ENCODE data around the gene ENO2. TPM values are rescaled to one million over a fixed set of nuclear protein-coding genes. Genes with fewer than 3 reads are reported as not detected.

ENO2 gene
- total and polyA plus RNA-seq, 8 donors, result 9.3 to 50.0 (median 15.5) TPM

DNA sequence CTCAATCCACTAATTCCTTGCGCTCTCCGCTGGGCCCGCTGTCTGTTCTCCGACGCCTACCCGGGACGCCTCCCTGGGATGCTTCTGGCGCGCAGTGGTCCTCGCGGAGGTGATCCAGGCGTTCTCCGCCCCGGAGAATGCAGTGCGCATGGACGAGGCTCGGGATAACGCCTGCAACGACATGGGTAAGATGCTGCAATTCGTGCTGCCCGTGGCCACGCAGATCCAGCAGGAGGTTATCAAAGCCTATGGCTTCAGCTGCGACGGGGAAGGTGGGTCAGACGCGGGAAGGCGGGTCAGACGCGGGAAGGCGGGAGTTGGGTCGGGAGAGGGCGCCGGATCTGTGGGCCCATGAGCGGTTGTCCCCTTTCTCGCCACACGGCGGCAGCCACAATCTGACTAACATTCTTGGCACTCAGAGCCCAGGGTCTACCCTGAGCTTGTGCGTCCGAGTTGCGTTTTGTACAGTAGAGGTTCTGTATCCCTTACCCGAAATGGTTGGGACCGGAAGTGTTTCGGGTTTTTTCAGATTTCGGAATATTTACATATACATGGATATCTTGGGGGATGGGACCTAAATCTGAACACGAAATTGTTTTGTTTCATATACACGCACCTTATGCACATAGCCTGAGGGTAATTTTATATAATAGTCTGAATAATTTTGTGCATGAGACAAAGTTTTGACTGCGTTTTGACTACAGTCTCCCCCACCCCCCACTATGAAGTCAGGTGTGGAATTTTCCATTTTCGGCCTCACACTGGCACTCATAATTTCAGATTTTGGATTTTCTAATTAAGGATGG, 30.2 kb downstream of the ENO2 start:
- H3K4me3 ChIP-seq, result peak overlapping the region; percentile 45 to 56
- peak; percentile 74 for ATAC-seq

DNA sequence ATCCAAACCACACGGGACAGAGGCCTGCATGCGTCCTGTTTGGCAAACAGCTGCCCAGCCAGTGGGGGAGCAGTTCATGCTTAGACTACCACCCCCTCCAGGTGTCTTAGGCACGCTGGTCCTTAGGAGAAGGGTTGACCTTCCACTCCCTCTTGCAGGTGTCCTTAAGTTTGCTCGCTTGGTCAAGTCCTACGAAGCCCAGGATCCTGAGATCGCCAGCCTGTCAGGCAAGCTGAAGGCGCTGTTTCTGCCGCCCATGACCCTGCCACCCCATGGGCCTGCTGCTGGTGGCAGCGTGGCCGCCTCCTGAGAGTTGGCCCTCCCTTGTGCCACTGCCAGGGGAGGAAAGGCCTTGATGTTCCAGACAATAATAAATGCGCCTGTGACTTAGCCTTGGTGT, 31.2 kb downstream of the ENO2 start:
- H3K4me3 ChIP-seq, result peak overlapping the region in 1 of 2 donors; percentile 39
- TF ChIP-seq, protein P1, sequence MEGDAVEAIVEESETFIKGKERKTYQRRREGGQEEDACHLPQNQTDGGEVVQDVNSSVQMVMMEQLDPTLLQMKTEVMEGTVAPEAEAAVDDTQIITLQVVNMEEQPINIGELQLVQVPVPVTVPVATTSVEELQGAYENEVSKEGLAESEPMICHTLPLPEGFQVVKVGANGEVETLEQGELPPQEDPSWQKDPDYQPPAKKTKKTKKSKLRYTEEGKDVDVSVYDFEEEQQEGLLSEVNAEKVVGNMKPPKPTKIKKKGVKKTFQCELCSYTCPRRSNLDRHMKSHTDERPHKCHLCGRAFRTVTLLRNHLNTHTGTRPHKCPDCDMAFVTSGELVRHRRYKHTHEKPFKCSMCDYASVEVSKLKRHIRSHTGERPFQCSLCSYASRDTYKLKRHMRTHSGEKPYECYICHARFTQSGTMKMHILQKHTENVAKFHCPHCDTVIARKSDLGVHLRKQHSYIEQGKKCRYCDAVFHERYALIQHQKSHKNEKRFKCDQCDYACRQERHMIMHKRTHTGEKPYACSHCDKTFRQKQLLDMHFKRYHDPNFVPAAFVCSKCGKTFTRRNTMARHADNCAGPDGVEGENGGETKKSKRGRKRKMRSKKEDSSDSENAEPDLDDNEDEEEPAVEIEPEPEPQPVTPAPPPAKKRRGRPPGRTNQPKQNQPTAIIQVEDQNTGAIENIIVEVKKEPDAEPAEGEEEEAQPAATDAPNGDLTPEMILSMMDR (IDR thresholded peaks at IDR 0.05), result no peak

More for the DNA sequence above, 30.2 kb downstream of the ENO2 start:
- Histone ChIP-seq H3K4me1 (peaks cover 12 to 68% of the 10 kb centered on the region in 2 donors), H3K9me3 (no peaks in the 10 kb centered on the region), H3K36me3 (peaks cover 0 to 23% of the 10 kb centered on the region in 2 donors), H3K27me3 (no peaks in the 10 kb centered on the region), H3K27ac (peak overlapping the region; percentile 94 to 96)
- DNase-seq, result peak; percentile 89 to 97 (median 94)
- TF ChIP-seq, protein P1 (IDR thresholded peaks at IDR 0.05), result peak; percentile 86 to 93
- intact Hi-C loops (cut with DNase I), result no loop called here

DNA sequence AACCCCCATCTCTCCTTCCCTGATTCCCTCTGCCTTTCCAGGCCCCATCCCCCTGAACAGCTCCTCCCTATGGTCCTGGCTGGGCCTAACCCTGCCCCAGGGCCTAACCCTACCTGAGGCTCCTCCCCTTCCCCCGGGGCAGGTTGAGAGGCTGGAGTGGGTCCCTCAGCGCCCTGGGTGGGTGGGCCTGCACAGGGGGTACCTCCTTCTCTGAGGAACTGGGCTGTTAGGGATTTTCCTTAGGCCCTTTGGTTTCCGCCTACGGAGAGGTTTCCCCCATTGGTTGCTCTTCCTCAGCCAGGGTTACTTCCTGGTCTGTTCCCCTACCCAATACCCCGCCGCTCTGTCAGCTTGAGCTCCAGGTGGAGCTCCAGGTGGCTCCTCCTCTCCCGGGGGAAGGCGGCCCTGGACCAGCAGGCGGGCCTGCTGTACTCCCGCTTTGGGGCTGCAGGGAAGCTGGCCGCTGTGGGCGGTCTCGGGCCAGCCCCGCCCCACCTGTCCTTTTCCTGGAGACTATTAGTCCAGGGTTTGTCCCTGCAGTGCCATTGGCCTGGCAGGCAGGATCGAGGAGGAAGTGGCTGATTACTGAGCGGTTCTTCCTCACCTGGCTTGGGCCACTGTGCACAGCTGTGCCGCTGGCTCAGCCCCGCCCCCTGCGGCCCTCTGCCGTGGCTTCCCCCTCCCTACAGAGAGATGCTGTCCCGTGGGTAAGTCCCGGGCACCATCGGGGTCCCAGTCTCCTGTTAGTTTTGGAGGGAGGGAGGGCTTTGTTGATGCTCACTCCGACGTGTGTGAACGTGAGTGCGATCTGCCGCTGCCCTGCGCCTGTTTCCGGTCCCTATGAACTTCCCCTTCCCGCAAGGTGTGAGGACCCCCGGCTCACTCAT, 31.9 kb downstream of the ENO2 start:
- H3K4me1 ChIP-seq, result peaks cover 12 to 81% of the 10 kb centered on the region in 2 donors
- H3K36me3 ChIP-seq, result peaks cover 0 to 11% of the 10 kb centered on the region in 2 donors
- H3K27ac ChIP-seq, result peak overlapping the region; percentile 76 to 82
- peak; percentile 79 for ATAC-seq
- no peaks in the 10 kb centered on the region for H3K27me3 ChIP-seq
- no peaks in the 10 kb centered on the region for H3K9me3 ChIP-seq
- TF ChIP-seq, protein P1 (IDR thresholded peaks at IDR 0.05), result no peak
- peak in 3 of 4 donors; percentile 91 to 96 (median 92) for DNase-seq
- H3K4me3 ChIP-seq, result peak overlapping the region; percentile 25 to 39
- intact Hi-C loops (cut with DNase I), result no loop called here

More for the DNA sequence above, 31.2 kb downstream of the ENO2 start:
- no peaks in the 10 kb centered on the region for H3K27me3 ChIP-seq
- ATAC-seq (no peak), DNase-seq (no peak)
- no peaks in the 10 kb centered on the region for H3K9me3 ChIP-seq
- peak overlapping the region; percentile 76 to 82 for H3K27ac ChIP-seq
- intact Hi-C loops (cut with DNase I), result no loop called here
- H3K36me3 ChIP-seq, result peaks cover 0 to 18% of the 10 kb centered on the region in 2 donors
- peaks cover 12 to 76% of the 10 kb centered on the region in 2 donors for H3K4me1 ChIP-seq

DNA sequence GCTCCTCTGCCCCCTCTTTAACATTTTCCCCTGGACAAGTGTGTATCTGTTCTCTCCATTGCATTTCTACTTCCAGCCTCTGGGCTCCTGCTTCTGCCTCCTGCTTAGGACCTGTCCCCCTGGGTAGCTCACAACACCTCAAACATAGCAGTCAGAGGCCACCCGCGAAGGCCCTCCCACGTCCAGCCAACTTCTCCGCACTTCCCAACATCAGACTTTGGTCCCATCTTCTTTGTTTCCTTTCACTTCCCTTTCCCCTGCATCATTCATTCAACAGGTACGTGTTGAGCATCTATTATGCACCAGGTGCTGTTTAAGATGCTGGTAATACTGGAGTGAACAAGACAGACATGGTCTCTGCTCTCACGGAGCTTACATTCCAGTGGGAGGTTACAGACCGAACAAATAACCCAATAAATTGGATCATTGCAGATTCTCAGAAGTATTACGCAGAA, 32.6 kb downstream of the ENO2 start:
- TF ChIP-seq, protein P1 (IDR thresholded peaks at IDR 0.05), result no peak
- H3K27me3 ChIP-seq, result no peaks in the 10 kb centered on the region
- DNase-seq (no peak), ATAC-seq (no peak)
- peak overlapping the region; percentile 76 to 82 for H3K27ac ChIP-seq
- H3K9me3 ChIP-seq, result no peaks in the 10 kb centered on the region
- peaks cover 12 to 81% of the 10 kb centered on the region in 2 donors for H3K4me1 ChIP-seq
- H3K36me3 ChIP-seq, result peaks cover 0 to 5% of the 10 kb centered on the region in 2 donors
- intact Hi-C loops (cut with DNase I), result no loop called here
- peak overlapping the region; percentile 25 to 39 for H3K4me3 ChIP-seq

Data from left lung (tissue), 10 donors.